GM18520 (cell line): ENCODE measurements around the gene IRF1.
"Not testable (repeated sequence)": the region's sequence is repeated elsewhere in the genome, so short reads cannot be mapped to it uniquely, and the experiment has no call there.

ENCODE experiments used
- ATAC-seq: cut with Tn5 transposase; IDR thresholded peaks from one replicate; pipeline ENCODE4 v1.9.1; 2021; ENCODE audit not compliant: unreplicated experiment

The IRF1 gene, protein sequence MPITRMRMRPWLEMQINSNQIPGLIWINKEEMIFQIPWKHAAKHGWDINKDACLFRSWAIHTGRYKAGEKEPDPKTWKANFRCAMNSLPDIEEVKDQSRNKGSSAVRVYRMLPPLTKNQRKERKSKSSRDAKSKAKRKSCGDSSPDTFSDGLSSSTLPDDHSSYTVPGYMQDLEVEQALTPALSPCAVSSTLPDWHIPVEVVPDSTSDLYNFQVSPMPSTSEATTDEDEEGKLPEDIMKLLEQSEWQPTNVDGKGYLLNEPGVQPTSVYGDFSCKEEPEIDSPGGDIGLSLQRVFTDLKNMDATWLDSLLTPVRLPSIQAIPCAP

GRCh38 chr5:132490484-132491367 is at the start of gene IRF1:
IRF1 (minus strand) TSS chr5:132490773; CDS start chr5:132489478, 1,295 bp downstream.
- ATAC-seq = peak; percentile 70

DNA sequence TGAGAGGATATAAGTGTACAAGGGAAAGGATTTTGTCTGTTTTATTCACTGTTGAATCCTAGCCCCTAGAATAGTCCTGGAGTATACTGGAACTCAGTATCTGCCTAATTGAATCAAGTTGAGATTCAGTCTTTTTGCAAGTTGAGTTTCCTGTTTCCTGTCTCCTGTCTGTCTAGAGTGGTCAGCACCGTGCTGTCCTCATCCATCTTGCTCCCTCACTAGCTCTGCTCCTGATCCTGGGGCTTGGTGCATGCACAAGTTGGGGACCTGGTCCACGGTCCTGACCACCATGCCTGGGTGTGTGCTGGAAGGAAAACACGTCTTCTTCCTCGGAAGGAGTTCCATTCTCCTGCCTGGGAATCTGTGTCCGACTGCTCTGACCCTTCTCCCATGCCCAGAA is 49.6 kb upstream of the IRF1 start:
- ATAC-seq = no peak

DNA sequence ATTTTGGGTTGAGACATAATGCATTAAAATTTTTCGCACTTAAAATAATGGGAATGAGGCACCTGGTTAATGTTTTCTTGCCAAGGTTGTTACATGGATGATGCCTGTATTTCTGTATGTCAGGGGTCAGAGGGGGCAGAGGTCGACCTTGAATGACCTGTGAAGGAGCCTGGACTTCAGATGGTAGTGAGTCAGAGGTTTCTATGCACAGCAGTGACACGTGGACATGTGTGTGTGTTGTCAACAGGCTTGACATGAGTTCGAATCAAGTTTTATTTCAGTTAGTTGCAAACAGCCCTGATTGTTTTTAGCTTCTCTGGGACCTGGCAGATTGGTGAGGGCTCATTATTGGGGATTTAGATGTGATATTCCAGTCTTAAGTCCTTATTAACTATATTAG is 49.1 kb upstream of the IRF1 start:
- ATAC-seq = no peak

- no peak for ATAC-seq
Observed at GRCh38 chr5:132530946-132531345, 40.4 kb upstream of the IRF1 start.

DNA sequence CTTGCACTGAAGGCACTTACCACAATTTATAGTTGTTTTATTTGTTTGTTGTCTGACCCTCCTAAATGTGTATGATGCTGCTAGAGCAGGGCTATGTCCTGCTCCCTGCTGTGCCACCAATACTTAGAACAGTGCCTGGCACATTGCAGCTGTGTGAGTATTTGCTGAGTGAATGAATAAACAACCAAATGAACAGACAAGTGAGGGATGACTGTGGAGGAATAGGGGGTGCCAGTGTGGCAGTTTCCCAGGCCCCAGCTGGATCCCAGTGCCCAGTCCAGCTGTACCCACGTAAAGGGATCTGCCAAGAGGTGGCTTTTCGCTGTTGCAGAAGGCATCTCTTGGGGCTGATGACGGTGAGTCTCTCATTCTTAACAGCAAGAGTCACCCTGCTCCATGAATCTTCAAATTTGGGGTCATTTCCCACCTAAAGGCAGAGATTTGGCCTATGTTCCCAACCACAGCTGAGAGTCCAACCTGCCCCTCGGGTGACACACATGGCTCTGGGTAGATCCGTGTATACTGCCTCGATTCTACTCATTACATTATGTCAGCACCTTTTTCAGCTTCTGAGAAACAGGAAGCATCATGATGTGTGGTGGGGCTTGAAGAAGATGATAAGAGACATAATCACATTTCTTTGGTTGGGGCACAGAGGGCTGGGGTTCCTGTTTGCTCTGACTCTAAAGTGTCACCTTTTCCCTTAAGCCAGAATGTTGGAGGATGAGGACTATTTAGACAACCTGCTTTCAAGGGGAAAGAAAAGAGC is 38.5 kb upstream of the IRF1 start:
- ATAC-seq = no peak

GRCh38 chr5:132528021-132528420 is 37.4 kb upstream of the IRF1 start:
- ATAC-seq = no peak

DNA sequence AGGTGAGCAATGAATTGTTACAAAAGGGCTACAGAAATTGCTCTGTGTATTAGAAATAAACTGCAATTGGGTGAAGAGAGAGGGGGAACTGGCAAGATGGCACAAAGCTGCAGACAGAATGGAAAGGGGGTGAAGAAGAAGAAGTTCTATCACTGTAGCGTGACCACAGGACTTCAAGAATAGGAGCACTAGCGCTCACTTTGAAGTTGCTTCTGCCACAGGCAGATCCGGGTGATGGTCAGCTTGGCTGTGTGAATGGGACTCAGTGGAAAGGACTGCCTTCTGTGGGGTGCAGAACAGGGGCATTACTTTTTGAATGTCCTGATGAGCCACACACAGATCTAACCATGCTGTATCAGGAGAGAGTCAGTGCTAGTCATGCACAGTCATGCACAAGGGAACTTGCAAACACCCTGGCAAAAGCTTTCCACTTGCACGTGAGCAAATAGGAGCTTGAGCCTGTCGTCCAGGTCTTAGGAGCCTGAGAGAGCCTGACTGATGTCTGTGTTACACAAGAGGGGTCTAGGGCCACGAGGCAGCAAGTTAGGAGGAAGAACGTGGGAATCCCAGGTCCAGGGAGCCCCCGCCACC is 36.5 kb upstream of the IRF1 start:
- no peak for ATAC-seq

DNA sequence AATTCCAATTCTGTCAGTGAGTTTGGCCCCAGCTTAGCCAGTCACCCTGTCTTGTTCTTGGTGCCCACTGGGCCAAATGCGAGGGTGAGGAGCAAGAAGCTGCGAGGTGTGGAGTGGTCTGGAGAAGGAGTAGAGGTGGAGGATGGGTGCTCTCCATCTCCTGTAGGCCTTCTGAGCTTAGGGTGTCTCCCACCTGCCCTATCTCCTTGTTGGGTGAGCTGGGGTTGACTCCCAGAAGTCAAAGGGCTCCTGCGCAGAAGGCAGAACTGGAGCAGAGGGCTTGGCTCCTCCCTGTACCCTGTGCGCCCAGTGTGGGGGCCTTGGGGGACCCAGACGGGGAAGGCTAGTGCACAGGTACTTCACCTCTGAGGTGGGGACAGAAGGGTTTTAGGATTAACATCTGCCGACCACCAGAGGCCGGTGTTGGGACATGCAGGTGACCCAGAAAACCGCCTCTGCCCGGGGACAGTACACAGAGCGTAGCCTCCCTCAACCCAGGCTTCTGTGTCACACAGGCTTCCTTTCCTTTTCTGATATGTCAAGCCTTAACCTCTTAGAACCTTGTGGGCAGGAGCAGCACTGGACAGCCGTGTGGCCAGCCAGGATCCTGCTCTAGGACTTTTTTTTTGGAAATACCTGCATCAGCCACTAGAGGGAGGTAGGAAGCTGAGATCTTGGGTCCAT is 35.9 kb upstream of the IRF1 start:
- no peak for ATAC-seq

DNA sequence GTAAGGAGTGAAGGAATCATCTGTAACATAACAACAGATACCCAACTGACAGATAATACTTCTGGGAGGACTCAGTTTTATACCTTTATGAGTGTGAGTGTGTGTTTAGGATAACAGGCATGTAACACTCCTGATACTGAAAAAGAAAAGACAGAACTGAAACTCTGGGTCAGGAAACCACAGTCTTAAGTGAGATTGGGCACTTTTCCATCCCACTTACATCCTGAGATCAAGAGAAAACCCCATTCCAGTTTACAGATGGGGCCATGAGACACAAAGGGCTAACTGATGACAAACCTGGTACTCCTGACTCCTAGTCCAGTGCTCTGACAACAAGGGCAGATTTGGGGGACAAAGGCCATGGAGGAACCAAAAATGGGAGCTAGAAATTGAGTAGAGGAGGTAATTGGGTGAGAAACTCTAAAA is 34.7 kb upstream of the IRF1 start:
- ATAC-seq = peak; percentile 64

- ATAC-seq = not testable (repeated sequence)
Observed at GRCh38 chr5:132524877-132525276, 34.3 kb upstream of the IRF1 start.

GRCh38 chr5:132522067-132522466 is 31.5 kb upstream of the IRF1 start:
- not testable (repeated sequence) for ATAC-seq

GRCh38 chr5:132513618-132514336 is 23.2 kb upstream of the IRF1 start:
- not testable (repeated sequence) for ATAC-seq

- no peak for ATAC-seq
Observed at GRCh38 chr5:132510076-132510475, 19.5 kb upstream of the IRF1 start.

DNA sequence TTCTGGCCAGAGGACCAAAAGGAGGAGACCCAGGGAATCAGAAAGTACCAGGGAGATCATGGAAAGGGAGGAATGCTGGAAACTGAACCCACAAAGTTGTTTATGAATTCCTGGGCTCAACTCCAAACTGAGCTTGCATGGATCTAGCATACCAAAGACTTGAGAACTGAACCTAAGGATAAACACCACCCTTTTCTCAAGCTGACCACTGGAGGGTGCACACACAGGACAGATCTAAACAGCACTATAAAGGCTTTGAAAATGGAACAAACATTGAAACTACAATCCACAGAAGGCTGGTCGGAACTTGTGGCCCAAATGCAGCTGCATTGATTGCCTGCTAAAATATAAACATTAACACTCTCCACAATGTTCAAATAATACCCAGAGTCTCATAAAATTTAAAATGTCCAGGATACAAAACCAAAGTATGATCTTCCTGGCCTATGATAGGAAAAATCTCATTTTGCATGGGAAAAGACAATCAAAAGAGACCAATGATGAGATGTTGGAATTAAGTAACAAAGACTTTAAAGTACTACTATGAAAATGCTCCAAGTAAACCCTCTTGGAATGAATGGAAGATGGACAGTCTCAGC is 15.6 kb upstream of the IRF1 start:
- peak; percentile 54 for ATAC-seq

GRCh38 chr5:132505641-132506040 is 15.1 kb upstream of the IRF1 start:
- ATAC-seq = no peak

GRCh38 chr5:132504746-132505145 is 14.2 kb upstream of the IRF1 start:
- ATAC-seq = no peak

GRCh38 chr5:132503244-132503643 is 12.7 kb upstream of the IRF1 start:
- ATAC-seq = no peak

- ATAC-seq = no peak
Observed at GRCh38 chr5:132501961-132502931, 11.7 kb upstream of the IRF1 start.
